ENCODE data around the gene NCMAP.
A peak's percentile ranks its signal among the peaks of the same experiment; 100 is the strongest.

NCMAP gene

GRCh38 chr1:24632832-24633175 is 76.9 kb downstream of the NCMAP start:
- TF ChIP-seq CTCF (IDR thresholded peaks at IDR 0.05; ENCODE audit: low read depth, low read length), result no peak
- H3K4me3 ChIP-seq (ENCODE audit: low read depth, low read length), result no peak overlapping the region

GRCh38 chr1:24635195-24635843 is 79.4 kb downstream of the NCMAP start:
- TF ChIP-seq CTCF (IDR thresholded peaks at IDR 0.05; ENCODE audit: low read depth, low read length), result peak; percentile 23; the same call in 1 of the 2 replicates
- H3K4me3 ChIP-seq (ENCODE audit: low read depth, low read length), result no peak overlapping the region

- TF ChIP-seq CTCF (IDR thresholded peaks at IDR 0.05; ENCODE audit: low read depth, low read length), result no peak
These were observed 80.9 kb downstream of the NCMAP start for GRCh38 chr1:24636661-24637357.

GRCh38 chr1:24639094-24639493 is 83.2 kb downstream of the NCMAP start:
- TF ChIP-seq CTCF (IDR thresholded peaks at IDR 0.05; ENCODE audit: low read depth, low read length), result no peak
- H3K4me3 ChIP-seq (ENCODE audit: low read depth, low read length), result no peak overlapping the region

More at GRCh38 chr1:24636661-24637357, 80.9 kb downstream of the NCMAP start:
- no peak overlapping the region for H3K4me3 ChIP-seq (ENCODE audit: low read depth, low read length)

- H3K4me3 ChIP-seq (ENCODE audit: low read depth, low read length), result no peak overlapping the region
- no peak for TF ChIP-seq CTCF (IDR thresholded peaks at IDR 0.05; ENCODE audit: low read depth, low read length)
These were observed 84.0 kb downstream of the NCMAP start for GRCh38 chr1:24639881-24640280.

- no peak overlapping the region for H3K4me3 ChIP-seq (ENCODE audit: low read depth, low read length)
- TF ChIP-seq CTCF (IDR thresholded peaks at IDR 0.05; ENCODE audit: low read depth, low read length), result no peak
These were observed 84.4 kb downstream of the NCMAP start for GRCh38 chr1:24640288-24640687.

- no peak for TF ChIP-seq CTCF (IDR thresholded peaks at IDR 0.05; ENCODE audit: low read depth, low read length)
- peak overlapping the region; percentile 89 for H3K4me3 ChIP-seq (ENCODE audit: low read depth, low read length)
These were observed 85.8 kb downstream of the NCMAP start for GRCh38 chr1:24641646-24642151.
